HepG2 (cell line): ENCODE measurements around the gene ZNF385B. TPM values are rescaled to one million over a fixed set of nuclear protein-coding genes. Genes with fewer than 3 reads are reported as not detected.
A peak's percentile ranks its signal among the peaks of the same experiment; 100 is the strongest.

ENCODE experiments used
- CAMTA2 ChIP-seq: sonication (generic); formaldehyde crosslinking; IDR thresholded peaks from 2 replicates; pipeline ENCODE4 v1.4.0; 2020; ENCODE audit warnings: mild to moderate bottlenecking, missing genetic modification reagents, borderline replicate concordance
- FOXJ3 ChIP-seq: sonication (generic); formaldehyde crosslinking; IDR thresholded peaks from 2 replicates; pipeline ENCODE4 v1.4.0; 2020; ENCODE audit warnings: missing genetic modification reagents, mild to moderate bottlenecking, borderline replicate concordance
- HDAC2 ChIP-seq: sonication (generic); formaldehyde crosslinking; IDR thresholded peaks from 2 replicates; pipeline ENCODE4 v1.4.0; 2020; ENCODE audit warnings: missing genetic modification reagents
- YEATS2 ChIP-seq: sonication (generic); formaldehyde crosslinking; IDR thresholded peaks from 2 replicates; pipeline ENCODE4 v1.4.0; 2020; ENCODE audit warnings: missing genetic modification reagents, borderline replicate concordance
- ZNF609 ChIP-seq: sonication (generic); formaldehyde crosslinking; IDR thresholded peaks from 2 replicates; pipeline ENCODE4 v1.4.0; 2020; ENCODE audit warnings: mild to moderate bottlenecking, missing genetic modification reagents, borderline replicate concordance
- ZNF639 ChIP-seq: conservative IDR thresholded peaks from 2 replicates; pipeline ENCODE4 v1.6.1; 2018; ENCODE audit warnings: missing genetic modification reagents
- ZNF710 ChIP-seq: sonication (generic); formaldehyde crosslinking; IDR thresholded peaks from 2 replicates; pipeline ENCODE4 v1.5.0; 2020; ENCODE audit warnings: mild to moderate bottlenecking, missing genetic modification reagents, borderline replicate concordance
- ZNF749 ChIP-seq: sonication (generic); formaldehyde crosslinking; IDR thresholded peaks from 2 replicates; pipeline ENCODE4 v1.8.0; 2022; ENCODE audit warnings: mild to moderate bottlenecking, missing genetic modification reagents, moderate library complexity, borderline replicate concordance
- ZNF770 ChIP-seq: sonication (generic); formaldehyde crosslinking; IDR thresholded peaks from 2 replicates; pipeline ENCODE4 v1.5.0; 2020; ENCODE audit warnings: mild to moderate bottlenecking, missing genetic modification reagents
- polyA plus RNA-seq, 8 experiments: library from polyadenylated mRNA; depleted of rRNA in 3 of 8; stranded (reverse) in 7 of 8; unstranded in 1 of 8; fragments of >200 nt; fragmentation: Illumina TruSeq in 4 of 8; extraction: Trizol in 4 of 8; gene quantifications; 2 replicates each; pipeline versions ENCODE4 v1.2.1 to v1.2.3, GENCODE V29; 2011 to 2016; ENCODE audit warnings: low read depth in 4 of 8, missing spikeins in 1 of 8, mixed read lengths in 1 of 8; ENCODE audit not compliant: insufficient read depth in 1 of 8
- total RNA-seq, 5 experiments: library from RNA; depleted of rRNA; stranded (reverse); fragments of >200 nt; fragmentation: Illumina TruSeq; extraction: Trizol; gene quantifications; 2 replicates each; pipeline ENCODE4 v1.2.3, GENCODE V29; 2016; ENCODE audit warnings: low read depth in 1 of 5
- TF ChIP-seq, protein P1 (sequence below): sonication (generic); formaldehyde crosslinking; IDR thresholded peaks from 2 replicates; pipeline ENCODE4 v1.4.0; 2020; ENCODE audit warnings: missing genetic modification reagents, borderline replicate concordance
- TF ChIP-seq, protein P2 (sequence below): sonication (generic); formaldehyde crosslinking; IDR thresholded peaks from 2 replicates; pipeline ENCODE4 v1.5.1; 2020; ENCODE audit warnings: missing genetic modification reagents, mild to moderate bottlenecking, borderline replicate concordance

Gene ZNF385B
- total and polyA plus RNA-seq, 2 of the 13 experiments (the other 11 are each of a cell fraction or from before 2014, with no cell fraction given) = 3.3 to 6.7 TPM

DNA sequence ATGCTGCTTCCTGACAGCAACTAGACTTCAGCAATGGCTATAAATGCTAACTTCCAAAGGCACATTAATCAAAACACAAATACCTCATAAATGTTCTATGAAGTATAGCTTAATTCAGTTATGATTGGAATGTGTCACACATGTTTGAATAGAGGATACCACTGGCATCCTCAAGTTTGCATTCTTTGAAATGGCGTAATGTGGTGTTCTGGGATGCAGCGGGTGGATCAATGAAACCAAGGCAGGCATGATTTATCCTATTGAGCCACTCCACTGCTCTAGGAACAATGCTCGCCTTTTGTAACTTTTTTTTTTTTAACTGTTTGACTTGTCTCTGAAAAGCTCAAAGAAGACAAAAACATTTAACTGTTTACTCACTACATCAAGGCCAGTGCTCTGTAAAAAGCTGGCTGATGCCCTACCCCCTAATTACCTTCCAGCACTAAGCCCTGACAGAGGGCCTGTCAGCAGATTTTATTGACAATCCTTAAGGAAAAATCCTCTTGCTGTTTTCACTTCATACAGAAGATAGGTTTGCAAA lies 318.0 kb downstream of the ZNF385B start (continued):
- TF ChIP-seq YEATS2 (CRISPR knock-in tag) (peak; percentile 38; the same call in 1 of the 2 replicates), ZNF710 (peak; percentile 92; the same call in 1 of the 2 replicates), FOXJ3 (CRISPR knock-in tag) (peak; percentile 96; the same call in 1 of the 2 replicates), ZNF770 (CRISPR knock-in tag) (no peak), HDAC2 (CRISPR knock-in tag) (peak; percentile 99), CAMTA2 (CRISPR knock-in tag) (no peak), ZNF749 (CRISPR knock-in tag) (peak; percentile 87; the same call in 1 of the 2 replicates), ZNF639 (CRISPR knock-in tag) (0 out of 2 replicates have a peak, but pooled peaks have one; percentile 17), ZNF609 (CRISPR knock-in tag) (peak; percentile 96)
- TF ChIP-seq, protein P1, sequence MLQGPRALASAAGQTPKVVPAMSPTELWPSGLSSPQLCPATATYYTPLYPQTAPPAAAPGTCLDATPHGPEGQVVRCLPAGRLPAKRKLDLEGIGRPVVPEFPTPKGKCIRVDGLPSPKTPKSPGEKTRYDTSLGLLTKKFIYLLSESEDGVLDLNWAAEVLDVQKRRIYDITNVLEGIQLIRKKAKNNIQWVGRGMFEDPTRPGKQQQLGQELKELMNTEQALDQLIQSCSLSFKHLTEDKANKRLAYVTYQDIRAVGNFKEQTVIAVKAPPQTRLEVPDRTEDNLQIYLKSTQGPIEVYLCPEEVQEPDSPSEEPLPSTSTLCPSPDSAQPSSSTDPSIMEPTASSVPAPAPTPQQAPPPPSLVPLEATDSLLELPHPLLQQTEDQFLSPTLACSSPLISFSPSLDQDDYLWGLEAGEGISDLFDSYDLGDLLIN = no peak
- TF ChIP-seq, protein P2, sequence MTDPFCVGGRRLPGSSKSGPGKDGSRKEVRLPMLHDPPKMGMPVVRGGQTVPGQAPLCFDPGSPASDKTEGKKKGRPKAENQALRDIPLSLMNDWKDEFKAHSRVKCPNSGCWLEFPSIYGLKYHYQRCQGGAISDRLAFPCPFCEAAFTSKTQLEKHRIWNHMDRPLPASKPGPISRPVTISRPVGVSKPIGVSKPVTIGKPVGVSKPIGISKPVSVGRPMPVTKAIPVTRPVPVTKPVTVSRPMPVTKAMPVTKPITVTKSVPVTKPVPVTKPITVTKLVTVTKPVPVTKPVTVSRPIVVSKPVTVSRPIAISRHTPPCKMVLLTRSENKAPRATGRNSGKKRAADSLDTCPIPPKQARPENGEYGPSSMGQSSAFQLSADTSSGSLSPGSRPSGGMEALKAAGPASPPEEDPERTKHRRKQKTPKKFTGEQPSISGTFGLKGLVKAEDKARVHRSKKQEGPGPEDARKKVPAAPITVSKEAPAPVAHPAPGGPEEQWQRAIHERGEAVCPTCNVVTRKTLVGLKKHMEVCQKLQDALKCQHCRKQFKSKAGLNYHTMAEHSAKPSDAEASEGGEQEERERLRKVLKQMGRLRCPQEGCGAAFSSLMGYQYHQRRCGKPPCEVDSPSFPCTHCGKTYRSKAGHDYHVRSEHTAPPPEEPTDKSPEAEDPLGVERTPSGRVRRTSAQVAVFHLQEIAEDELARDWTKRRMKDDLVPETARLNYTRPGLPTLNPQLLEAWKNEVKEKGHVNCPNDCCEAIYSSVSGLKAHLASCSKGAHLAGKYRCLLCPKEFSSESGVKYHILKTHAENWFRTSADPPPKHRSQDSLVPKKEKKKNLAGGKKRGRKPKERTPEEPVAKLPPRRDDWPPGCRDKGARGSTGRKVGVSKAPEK (CRISPR knock-in tag) = no peak
